Measurements from ENCODE around the gene MCTP1.

Gene MCTP1

DNA sequence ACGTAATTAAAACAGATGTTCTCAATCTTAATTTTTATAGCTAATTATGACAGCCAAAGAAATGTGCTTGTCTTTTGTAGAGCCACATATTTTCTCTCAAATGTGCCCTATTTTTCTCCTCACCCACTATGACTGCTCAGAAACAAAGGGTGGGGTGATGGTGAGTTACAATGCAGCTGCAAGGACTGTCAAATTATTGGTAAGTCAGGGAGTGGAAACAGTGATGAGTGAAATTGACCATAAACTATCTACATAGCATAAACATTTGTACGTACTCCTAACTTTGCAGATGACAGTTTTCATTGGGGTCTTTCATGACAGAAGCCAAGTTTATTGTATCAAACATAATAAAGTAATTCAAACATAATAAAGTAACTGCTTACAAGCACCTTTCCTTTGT lies 215.9 kb downstream of the MCTP1 start:
- H3K4me1 ChIP-seq (ENCODE audit: control extremely low read depth in 1 of 4, control insufficient read depth in 4 of 4, insufficient read depth in 4 of 4, low read length in 3 of 4) = peaks cover 13 to 28% (median 18%) of the 10 kb centered on the region in 4 experiments
- CTCF ChIA-PET = interaction anchor here (1.1 to 2.2 kb wide), 6 partner anchors 8 to 172 kb away, joined by 3 to 7 read pairs (median 5); no protein-coding TSS in a partner anchor
- POLR2A ChIA-PET = interaction anchor here (0.6 to 0.7 kb wide), 2 partner anchors 26 to 567 kb away, joined by 3 to 4 read pairs; no protein-coding TSS in a partner anchor

DNA sequence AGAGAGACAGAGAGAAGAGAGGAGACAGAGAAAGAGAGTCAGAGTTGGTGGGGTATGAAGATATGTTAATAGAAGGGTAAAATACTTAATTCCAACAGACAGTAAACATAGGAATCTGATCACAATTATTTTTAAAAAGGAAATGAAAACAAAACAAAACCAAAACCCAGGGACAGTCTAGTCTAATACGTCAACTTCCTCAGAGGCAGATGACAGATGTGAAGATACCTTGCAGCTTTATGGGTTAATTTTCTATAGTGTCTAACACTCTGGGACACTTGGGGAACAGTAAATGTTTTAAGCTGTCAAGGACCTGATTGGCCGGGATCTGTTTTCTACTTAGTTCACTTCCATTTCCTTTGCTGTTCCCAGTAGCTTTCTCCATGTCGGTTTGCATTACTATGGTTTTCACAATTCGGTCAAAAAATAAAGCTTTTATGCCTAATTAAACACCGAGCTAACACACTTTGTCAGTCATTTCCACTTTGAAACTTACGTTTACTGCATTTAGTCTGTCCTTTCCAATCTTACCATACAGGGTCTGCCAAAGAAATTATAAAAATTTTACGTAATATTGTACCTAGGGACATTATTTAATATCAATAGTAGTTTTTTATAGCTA lies 216.5 kb downstream of the MCTP1 start:
- ChIA-PET POLR2A (interaction anchor here (0.7 kb wide), 1 partner anchor 25 kb away, joined by 4 read pairs; no protein-coding TSS in a partner anchor), CTCF (interaction anchor here (1.1 to 2.2 kb wide), 6 partner anchors 9 to 173 kb away, joined by 3 to 7 read pairs (median 5); no protein-coding TSS in a partner anchor)
- H3K4me3 ChIP-seq (ENCODE audit: control insufficient read depth in 1 of 7, extremely low read depth in 1 of 7, insufficient read depth in 4 of 7, low read depth in 2 of 7, low read length in 6 of 7) = no peak overlapping the region
- no peaks in the 10 kb centered on the region for H3K9me3 ChIP-seq (ENCODE audit: control extremely low read depth in 1 of 5, control insufficient read depth in 4 of 5, insufficient read depth in 2 of 5, low read depth in 1 of 5, low read length in 4 of 5)
- H3K36me3 ChIP-seq (ENCODE audit: control insufficient read depth in 4 of 4, insufficient read depth in 4 of 4, low read length in 3 of 4) = peaks cover 0 to under 1% (median 0%) of the 10 kb centered on the region in 4 experiments
- H3K4me1 ChIP-seq (ENCODE audit: control extremely low read depth in 1 of 4, control insufficient read depth in 4 of 4, insufficient read depth in 4 of 4, low read length in 3 of 4) = peaks cover 13 to 28% (median 18%) of the 10 kb centered on the region in 4 experiments
- no peaks in the 10 kb centered on the region for H3K27me3 ChIP-seq (replicated peaks in 2 of 5; ENCODE audit: control insufficient read depth in 4 of 5, insufficient read depth in 5 of 5, low read length in 4 of 5)
- WGBS (ENCODE audit: insufficient coverage) = 100% methylated on average over 4 of the region's 7 CpGs
- H3K27ac ChIP-seq (ENCODE audit: insufficient read depth in 1 of 2, low read depth in 1 of 2, low read length in 2 of 2, poor library complexity in 1 of 2, severe bottlenecking in 2 of 2) = no peak overlapping the region
- peak in 1 of 3 donors; percentile 51 for DNase-seq

More for the DNA sequence above, 215.9 kb downstream of the MCTP1 start:
- DNase-seq = no peak
- Histone ChIP-seq H3K4me3 (ENCODE audit: control insufficient read depth in 1 of 7, extremely low read depth in 1 of 7, insufficient read depth in 4 of 7, low read depth in 2 of 7, low read length in 6 of 7) (no peak overlapping the region), H3K27ac (ENCODE audit: insufficient read depth in 1 of 2, low read depth in 1 of 2, low read length in 2 of 2, poor library complexity in 1 of 2, severe bottlenecking in 2 of 2) (no peak overlapping the region), H3K27me3 (replicated peaks in 2 of 5; ENCODE audit: control insufficient read depth in 4 of 5, insufficient read depth in 5 of 5, low read length in 4 of 5) (no peaks in the 10 kb centered on the region), H3K9me3 (ENCODE audit: control extremely low read depth in 1 of 5, control insufficient read depth in 4 of 5, insufficient read depth in 2 of 5, low read depth in 1 of 5, low read length in 4 of 5) (no peaks in the 10 kb centered on the region), H3K36me3 (ENCODE audit: control insufficient read depth in 4 of 4, insufficient read depth in 4 of 4, low read length in 3 of 4) (peaks cover 0 to 3% (median 0%) of the 10 kb centered on the region in 4 experiments)
- WGBS (ENCODE audit: insufficient coverage) = no CpG with 5 or more reads among the region's 2 CpGs

DNA sequence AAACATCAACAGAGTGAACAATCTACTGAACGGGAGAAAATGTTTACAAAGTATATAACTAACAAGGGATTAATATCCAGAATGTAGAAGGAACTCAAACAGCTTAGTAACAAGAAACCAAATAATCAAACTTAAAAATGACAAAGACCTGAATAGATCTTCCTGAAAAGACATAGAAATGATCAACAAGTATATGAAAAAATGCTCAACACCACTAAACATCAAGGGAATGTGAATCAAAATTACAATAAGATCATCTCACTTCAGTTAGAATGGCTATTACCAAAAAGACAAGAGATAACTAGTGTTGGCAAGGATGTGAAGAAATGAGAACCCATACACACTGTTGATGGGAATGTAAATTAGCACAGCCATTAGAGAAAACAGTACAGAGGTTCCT lies 218.8 kb downstream of the MCTP1 start:
- no CpG with 5 or more reads among the region's 1 CpG for WGBS (ENCODE audit: insufficient coverage)

DNA sequence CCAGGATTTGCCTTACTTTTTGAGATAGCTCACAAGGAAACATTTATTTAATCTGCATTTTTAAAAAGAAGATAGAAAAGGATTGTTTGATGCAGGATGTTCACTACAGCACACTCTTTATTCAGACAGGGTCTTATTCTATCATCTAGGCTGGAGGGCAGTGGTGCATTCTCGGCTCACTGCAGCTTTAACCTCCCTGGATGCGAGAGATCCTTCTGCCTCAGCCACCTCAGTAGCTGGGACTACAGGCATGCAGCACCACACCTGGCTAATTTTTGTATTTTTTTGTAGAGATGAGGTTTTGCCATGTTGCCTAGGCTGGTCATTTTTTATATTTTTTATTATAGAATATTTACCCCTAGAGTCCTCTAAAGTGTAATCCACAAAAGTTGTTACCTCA lies 221.4 kb downstream of the MCTP1 start:
- H3K27me3 ChIP-seq (replicated peaks in 2 of 5; ENCODE audit: control insufficient read depth in 4 of 5, insufficient read depth in 5 of 5, low read length in 4 of 5) = no peaks in the 10 kb centered on the region
- no peak overlapping the region for H3K4me3 ChIP-seq (ENCODE audit: control insufficient read depth in 1 of 7, extremely low read depth in 1 of 7, insufficient read depth in 4 of 7, low read depth in 2 of 7, low read length in 6 of 7)
- POLR2A ChIA-PET = no interaction called here

More for the DNA sequence above, 218.8 kb downstream of the MCTP1 start:
- no peak overlapping the region for H3K27ac ChIP-seq (ENCODE audit: insufficient read depth in 1 of 2, low read depth in 1 of 2, low read length in 2 of 2, poor library complexity in 1 of 2, severe bottlenecking in 2 of 2)
- H3K4me1 ChIP-seq (ENCODE audit: control extremely low read depth in 1 of 4, control insufficient read depth in 4 of 4, insufficient read depth in 4 of 4, low read length in 3 of 4) = peaks cover 13 to 27% (median 18%) of the 10 kb centered on the region in 4 experiments
- no peak for DNase-seq
- ChIA-PET CTCF (interaction anchor here (0.7 to 1.7 kb wide), 2 partner anchors 12 to 21 kb away, joined by 3 to 4 read pairs; no protein-coding TSS in a partner anchor), POLR2A (no interaction called here)
- H3K9me3 ChIP-seq (ENCODE audit: control extremely low read depth in 1 of 5, control insufficient read depth in 4 of 5, insufficient read depth in 2 of 5, low read depth in 1 of 5, low read length in 4 of 5) = no peaks in the 10 kb centered on the region
- H3K36me3 ChIP-seq (ENCODE audit: control insufficient read depth in 4 of 4, insufficient read depth in 4 of 4, low read length in 3 of 4) = no peaks in the 10 kb centered on the region
- H3K4me3 ChIP-seq (ENCODE audit: control insufficient read depth in 1 of 7, extremely low read depth in 1 of 7, insufficient read depth in 4 of 7, low read depth in 2 of 7, low read length in 6 of 7) = no peak overlapping the region
- H3K27me3 ChIP-seq (replicated peaks in 2 of 5; ENCODE audit: control insufficient read depth in 4 of 5, insufficient read depth in 5 of 5, low read length in 4 of 5) = no peaks in the 10 kb centered on the region

DNA sequence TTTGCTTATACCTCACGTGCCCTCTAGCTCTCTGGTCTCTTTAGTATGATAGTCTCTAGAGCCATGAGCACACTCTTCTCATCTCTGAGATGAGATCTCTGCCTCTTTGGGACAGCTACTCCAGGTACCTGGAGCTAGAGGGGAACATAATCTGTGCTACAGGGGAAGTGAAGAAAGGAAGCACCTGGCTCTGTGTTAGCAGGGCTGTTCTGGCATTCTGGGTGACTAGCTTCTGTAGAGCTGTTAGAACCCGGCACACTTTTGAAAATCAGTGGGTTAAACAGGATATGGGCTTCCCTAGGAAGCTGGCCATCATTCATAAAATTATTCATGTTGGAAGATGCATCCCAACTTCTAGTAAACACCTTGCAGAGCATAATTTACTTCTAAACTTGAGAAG lies 224.8 kb downstream of the MCTP1 start:
- H3K4me3 ChIP-seq (ENCODE audit: control insufficient read depth in 1 of 7, extremely low read depth in 1 of 7, insufficient read depth in 4 of 7, low read depth in 2 of 7, low read length in 6 of 7) = no peak overlapping the region
- no peaks in the 10 kb centered on the region for H3K27me3 ChIP-seq (replicated peaks in 2 of 5; ENCODE audit: control insufficient read depth in 4 of 5, insufficient read depth in 5 of 5, low read length in 4 of 5)
- peaks cover 12 to 16% (median 14%) of the 10 kb centered on the region in 4 experiments for H3K4me1 ChIP-seq (ENCODE audit: control extremely low read depth in 1 of 4, control insufficient read depth in 4 of 4, insufficient read depth in 4 of 4, low read length in 3 of 4)
- H3K27ac ChIP-seq (ENCODE audit: insufficient read depth in 1 of 2, low read depth in 1 of 2, low read length in 2 of 2, poor library complexity in 1 of 2, severe bottlenecking in 2 of 2) = no peak overlapping the region
- peak in 2 of 3 donors; percentile 49 to 66 for DNase-seq
- no peaks in the 10 kb centered on the region for H3K36me3 ChIP-seq (ENCODE audit: control insufficient read depth in 4 of 4, insufficient read depth in 4 of 4, low read length in 3 of 4)
- CTCF ChIA-PET = interaction anchor here (3.2 kb wide), 1 partner anchor 9 kb away, joined by 8 read pairs; no protein-coding TSS in a partner anchor
- POLR2A ChIA-PET = interaction anchor here (1.4 kb wide), 1 partner anchor 12 kb away, joined by 4 read pairs; no protein-coding TSS in a partner anchor
- no peaks in the 10 kb centered on the region for H3K9me3 ChIP-seq (ENCODE audit: control extremely low read depth in 1 of 5, control insufficient read depth in 4 of 5, insufficient read depth in 2 of 5, low read depth in 1 of 5, low read length in 4 of 5)
- WGBS (ENCODE audit: insufficient coverage) = 0% methylated on average over 1 of the region's 2 CpGs

More for the DNA sequence above, 221.4 kb downstream of the MCTP1 start:
- H3K9me3 ChIP-seq (ENCODE audit: control extremely low read depth in 1 of 5, control insufficient read depth in 4 of 5, insufficient read depth in 2 of 5, low read depth in 1 of 5, low read length in 4 of 5) = no peaks in the 10 kb centered on the region
- peaks cover 12 to 17% (median 15%) of the 10 kb centered on the region in 4 experiments for H3K4me1 ChIP-seq (ENCODE audit: control extremely low read depth in 1 of 4, control insufficient read depth in 4 of 4, insufficient read depth in 4 of 4, low read length in 3 of 4)
- H3K36me3 ChIP-seq (ENCODE audit: control insufficient read depth in 4 of 4, insufficient read depth in 4 of 4, low read length in 3 of 4) = no peaks in the 10 kb centered on the region
- 100% methylated on average over 1 of the region's 2 CpGs for WGBS (ENCODE audit: insufficient coverage)
- CTCF ChIA-PET = interaction anchor here (1.1 to 1.4 kb wide), 5 partner anchors 9 to 179 kb away, joined by 3 to 5 read pairs (median 3); no protein-coding TSS in a partner anchor
- no peak overlapping the region for H3K27ac ChIP-seq (ENCODE audit: insufficient read depth in 1 of 2, low read depth in 1 of 2, low read length in 2 of 2, poor library complexity in 1 of 2, severe bottlenecking in 2 of 2)
- no peak for DNase-seq

DNA sequence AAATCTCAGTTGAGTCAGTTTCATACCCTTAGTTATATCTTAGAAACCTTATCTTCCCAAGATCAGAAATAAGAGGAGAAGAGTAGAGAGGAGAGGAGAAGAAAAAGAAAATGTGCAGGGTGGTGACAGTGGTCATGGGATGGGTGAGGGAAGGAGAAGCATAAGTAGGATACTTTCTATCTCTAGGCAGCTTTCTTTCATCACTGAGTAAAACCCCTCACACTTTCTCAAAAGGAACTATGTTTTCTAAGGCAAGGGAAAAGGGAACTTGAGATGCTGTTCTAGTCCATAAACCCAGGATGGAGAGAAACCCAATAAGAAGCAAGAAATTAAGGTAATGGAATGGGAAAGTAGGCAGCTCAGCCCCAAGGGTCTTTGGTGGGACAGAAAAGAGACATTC lies 225.3 kb downstream of the MCTP1 start:
- ChIA-PET CTCF (interaction anchor here (3.2 kb wide), 1 partner anchor 9 kb away, joined by 8 read pairs; no protein-coding TSS in a partner anchor), POLR2A (interaction anchor here (1.4 kb wide), 1 partner anchor 12 kb away, joined by 4 read pairs; no protein-coding TSS in a partner anchor)
- no peak overlapping the region for H3K4me3 ChIP-seq (ENCODE audit: control insufficient read depth in 1 of 7, extremely low read depth in 1 of 7, insufficient read depth in 4 of 7, low read depth in 2 of 7, low read length in 6 of 7)
- no peaks in the 10 kb centered on the region for H3K9me3 ChIP-seq (ENCODE audit: control extremely low read depth in 1 of 5, control insufficient read depth in 4 of 5, insufficient read depth in 2 of 5, low read depth in 1 of 5, low read length in 4 of 5)
- H3K36me3 ChIP-seq (ENCODE audit: control insufficient read depth in 4 of 4, insufficient read depth in 4 of 4, low read length in 3 of 4) = peaks cover 0 to 2% (median 0%) of the 10 kb centered on the region in 4 experiments
- no peaks in the 10 kb centered on the region for H3K27me3 ChIP-seq (replicated peaks in 2 of 5; ENCODE audit: control insufficient read depth in 4 of 5, insufficient read depth in 5 of 5, low read length in 4 of 5)
- peak in 2 of 3 donors; percentile 25 to 33 for DNase-seq
- no peak overlapping the region for H3K27ac ChIP-seq (ENCODE audit: insufficient read depth in 1 of 2, low read depth in 1 of 2, low read length in 2 of 2, poor library complexity in 1 of 2, severe bottlenecking in 2 of 2)
- peaks cover 12 to 16% (median 14%) of the 10 kb centered on the region in 4 experiments for H3K4me1 ChIP-seq (ENCODE audit: control extremely low read depth in 1 of 4, control insufficient read depth in 4 of 4, insufficient read depth in 4 of 4, low read length in 3 of 4)

DNA sequence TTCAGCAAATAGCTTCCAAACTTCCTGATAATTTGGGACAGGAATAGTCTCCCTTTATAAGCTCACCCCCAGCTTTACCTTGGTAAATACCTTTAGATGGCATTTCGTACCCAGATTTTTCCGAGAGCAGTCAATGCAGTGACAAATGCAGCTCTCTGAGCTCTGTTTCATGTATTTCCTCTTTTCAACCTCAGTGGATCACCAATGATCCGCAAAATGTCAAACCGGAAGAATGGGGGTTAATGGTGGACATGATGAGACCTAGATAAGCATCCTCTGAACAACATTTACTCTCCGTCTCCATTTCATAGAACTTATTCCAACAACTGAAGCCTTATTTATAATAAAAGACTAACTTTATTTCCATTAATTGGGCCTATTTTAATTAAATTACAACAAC lies 227.3 kb downstream of the MCTP1 start:
- CTCF ChIA-PET = interaction anchor here (1.4 kb wide), 1 partner anchor 14 kb away, joined by 3 read pairs; no protein-coding TSS in a partner anchor
- Histone ChIP-seq H3K4me3 (ENCODE audit: control insufficient read depth in 1 of 7, extremely low read depth in 1 of 7, insufficient read depth in 4 of 7, low read depth in 2 of 7, low read length in 6 of 7) (no peak overlapping the region), H3K4me1 (ENCODE audit: control extremely low read depth in 1 of 4, control insufficient read depth in 4 of 4, insufficient read depth in 4 of 4, low read length in 3 of 4) (peaks cover 12 to 16% (median 14%) of the 10 kb centered on the region in 4 experiments), H3K27me3 (replicated peaks in 2 of 5; ENCODE audit: control insufficient read depth in 4 of 5, insufficient read depth in 5 of 5, low read length in 4 of 5) (no peaks in the 10 kb centered on the region), H3K9me3 (ENCODE audit: control extremely low read depth in 1 of 5, control insufficient read depth in 4 of 5, insufficient read depth in 2 of 5, low read depth in 1 of 5, low read length in 4 of 5) (no peaks in the 10 kb centered on the region), H3K27ac (ENCODE audit: insufficient read depth in 1 of 2, low read depth in 1 of 2, low read length in 2 of 2, poor library complexity in 1 of 2, severe bottlenecking in 2 of 2) (no peak overlapping the region), H3K36me3 (ENCODE audit: control insufficient read depth in 4 of 4, insufficient read depth in 4 of 4, low read length in 3 of 4) (peaks cover 0 to 2% (median 0%) of the 10 kb centered on the region in 4 experiments)
- POLR2A ChIA-PET = no interaction called here
- 73% methylated on average over 2 of the region's 5 CpGs for WGBS (ENCODE audit: insufficient coverage)
- peak; percentile 63 to 89 (median 83) for DNase-seq
